SKM-1 (cell line): ENCODE measurements around the gene TMUB1.

Experiments used
- DNase-seq: peaks from one replicate; lab custom pipeline; 2025; ENCODE audit not compliant: unreplicated experiment; lab: John Stamatoyannopoulos, UW

Gene TMUB1

GRCh38 chr7:151071032-151071866 lies 12.0 kb downstream of the TMUB1 start:
- DNase-seq: no peak

DNA sequence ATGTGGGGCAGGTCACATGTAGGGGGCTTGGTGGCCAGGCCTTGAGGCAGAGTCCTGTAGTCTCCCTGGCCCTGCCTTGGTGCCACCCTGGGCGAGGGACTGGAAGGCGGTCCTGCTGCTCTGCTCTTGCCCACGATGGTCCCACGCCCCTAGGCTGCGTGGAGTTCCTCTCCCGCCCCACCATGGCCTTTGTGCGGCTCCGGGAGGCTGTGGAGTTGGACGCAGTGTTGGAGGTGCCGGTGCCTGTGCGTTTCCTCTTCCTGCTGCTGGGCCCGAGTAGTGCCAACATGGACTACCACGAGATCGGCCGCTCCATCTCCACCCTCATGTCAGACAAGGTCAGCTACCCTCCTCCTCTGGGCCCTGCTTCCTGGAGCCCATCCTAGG lies 12.7 kb downstream of the TMUB1 start:
- DNase-seq: no peak

- no peak for DNase-seq
These were observed 13.3 kb downstream of the TMUB1 start for GRCh38 chr7:151069841-151070573.

GRCh38 chr7:151068069-151068773 lies 15.1 kb downstream of the TMUB1 start:
- DNase-seq: no peak

GRCh38 chr7:151066273-151066974 lies 16.9 kb downstream of the TMUB1 start:
- no peak for DNase-seq

GRCh38 chr7:151065516-151065915 lies 17.8 kb downstream of the TMUB1 start:
- no peak for DNase-seq

- no peak for DNase-seq
These were observed 18.3 kb downstream of the TMUB1 start for GRCh38 chr7:151064993-151065392.

DNA sequence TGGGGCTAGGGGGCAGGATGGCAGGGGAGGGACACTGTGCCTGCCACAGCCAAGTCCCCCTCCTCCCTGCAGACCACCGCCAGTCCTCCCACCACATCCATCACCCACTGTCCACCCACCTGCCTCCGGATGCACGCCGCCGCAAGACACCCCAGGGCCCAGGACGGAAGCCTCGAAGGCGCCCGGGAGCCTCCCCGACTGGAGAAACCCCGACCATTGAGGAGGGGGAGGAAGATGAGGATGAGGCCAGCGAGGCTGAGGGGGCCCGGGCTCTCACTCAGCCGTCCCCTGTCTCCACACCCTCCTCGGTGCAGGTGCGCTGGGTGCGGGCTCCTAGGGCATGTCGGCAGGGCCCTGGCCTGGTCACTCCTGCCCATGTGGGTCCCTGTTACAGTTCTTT lies 18.8 kb downstream of the TMUB1 start:
- DNase-seq: no peak

GRCh38 chr7:151063212-151063561 lies 20.1 kb downstream of the TMUB1 start:
- no peak for DNase-seq

GRCh38 chr7:151062399-151063211 lies 20.7 kb downstream of the TMUB1 start:
- DNase-seq: no peak

DNA sequence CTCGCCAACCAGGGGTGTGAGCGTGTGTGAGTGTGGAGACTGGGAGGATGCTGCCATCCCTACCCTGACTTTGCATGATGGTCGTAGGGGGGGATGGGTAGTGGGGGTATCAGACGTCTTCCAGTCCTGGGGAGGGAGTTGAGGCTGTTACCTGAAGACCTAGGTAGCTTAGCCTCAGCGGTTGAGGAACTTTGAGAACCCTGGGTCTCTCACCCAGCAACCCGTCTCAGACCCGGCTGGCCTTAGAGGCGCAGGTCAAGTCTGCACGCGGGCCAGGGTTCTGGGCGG lies 21.2 kb downstream of the TMUB1 start:
- DNase-seq: no peak

GRCh38 chr7:151061213-151062110 lies 21.8 kb downstream of the TMUB1 start:
- DNase-seq: no peak

DNA sequence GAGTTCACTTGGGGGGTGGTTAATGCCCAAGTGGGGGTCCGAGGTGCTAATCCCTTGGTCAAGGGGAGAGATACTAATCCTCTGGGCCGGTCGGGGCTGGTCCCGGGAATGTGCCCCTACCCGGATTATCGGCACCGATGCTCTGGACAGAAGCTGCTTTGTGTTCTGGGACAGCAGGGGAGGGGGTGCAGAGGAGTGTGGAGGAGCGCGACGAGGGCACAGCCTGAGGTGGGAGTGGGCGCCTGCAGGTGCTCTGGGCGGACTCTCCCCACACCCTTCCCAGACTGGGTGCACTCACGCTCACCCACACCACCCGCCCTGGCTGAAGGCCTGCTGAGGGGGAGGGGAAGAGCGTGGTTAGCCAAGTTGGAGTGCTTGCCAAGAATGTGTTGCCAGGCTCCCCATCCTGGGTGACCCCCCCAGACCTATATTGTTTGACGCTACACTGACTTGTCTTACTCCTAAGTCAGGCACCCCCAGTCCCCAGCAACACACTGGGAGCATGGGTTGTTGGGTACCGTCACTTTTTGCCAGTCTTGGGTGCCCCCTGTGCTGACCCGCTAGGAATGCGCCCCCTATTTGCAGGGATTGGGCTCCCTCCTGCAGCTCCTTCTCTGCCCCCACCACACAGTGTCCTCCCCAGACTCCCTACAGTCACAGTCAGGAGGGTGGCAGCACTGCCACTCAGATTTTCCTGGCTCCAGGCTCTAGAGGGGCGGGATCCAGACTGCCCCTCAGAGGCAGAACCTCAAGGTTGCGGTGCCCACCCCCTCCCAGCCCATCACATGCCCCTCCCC lies 22.7 kb downstream of the TMUB1 start:
- no peak for DNase-seq

DNA sequence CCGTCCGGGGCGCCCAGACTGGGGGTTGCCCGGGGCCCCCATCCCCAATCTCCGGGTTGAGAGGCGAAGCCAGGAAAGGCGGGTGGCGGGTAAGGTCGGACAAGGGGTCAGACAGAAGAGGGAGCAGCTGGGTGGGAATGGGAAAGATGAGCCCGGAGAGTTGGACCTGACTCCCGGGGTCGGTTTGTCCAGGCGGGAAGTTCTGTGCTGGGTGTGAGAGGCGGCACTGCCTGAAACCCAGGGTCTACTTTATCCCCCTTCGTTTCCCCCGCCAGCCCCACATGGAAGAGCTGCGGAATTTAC lies 23.2 kb downstream of the TMUB1 start:
- DNase-seq: no peak

DNA sequence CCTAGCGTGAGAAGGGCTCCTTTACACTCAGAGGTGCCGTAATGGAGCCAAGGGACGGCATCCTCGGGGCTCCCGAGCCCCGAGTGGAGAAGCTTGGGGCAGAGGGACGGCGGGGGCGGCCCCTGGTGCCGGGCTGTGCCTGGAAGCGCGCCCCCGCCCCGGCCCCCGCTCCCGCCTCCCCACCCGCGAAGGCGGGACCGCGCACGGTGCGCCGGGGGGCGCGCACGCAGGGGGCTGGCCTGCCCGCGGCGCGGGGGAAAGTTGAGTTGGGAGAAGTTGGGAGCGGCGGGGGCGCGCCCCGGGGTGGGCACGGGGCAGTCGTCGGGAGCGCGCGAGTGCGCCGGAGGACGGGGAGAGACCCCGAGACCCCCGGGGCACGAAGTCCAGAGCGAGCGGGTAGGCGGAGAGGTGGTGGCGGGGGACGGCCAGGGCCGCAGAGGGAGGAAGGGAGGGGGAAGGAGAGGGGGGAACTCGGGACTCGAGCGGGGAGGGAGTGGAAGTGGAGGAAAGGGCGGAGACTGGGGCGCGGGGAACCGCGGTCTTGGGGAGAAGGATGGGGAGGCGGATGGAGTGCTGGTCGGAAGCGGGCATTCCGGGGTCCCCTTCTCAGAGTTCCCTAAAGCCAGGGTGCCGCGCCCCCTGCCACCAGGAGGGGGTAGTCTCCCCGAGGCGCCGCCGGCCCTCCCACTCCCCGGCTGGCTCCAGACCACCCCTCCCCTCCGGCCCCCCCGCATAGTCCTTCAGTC lies 23.8 kb downstream of the TMUB1 start, which contains the start of gene SLC4A2:
TSS of gene SLC4A2 (plus strand) at position 223 of the 746 bp plus-strand sequence. CDS start 2,399 bp downstream, outside the sequence.
- DNase-seq: peak; percentile 15

- DNase-seq: no peak
These were observed 24.4 kb downstream of the TMUB1 start for GRCh38 chr7:151058781-151059366.

GRCh38 chr7:151057989-151058780 lies 25.1 kb downstream of the TMUB1 start:
- DNase-seq: peak; percentile 69
